AG10803 (cell line): ENCODE data around the gene FAM118A.
A peak's percentile ranks its signal among the peaks of the same experiment; 100 is the strongest.
"Not testable (repeated sequence)": the region's sequence is repeated elsewhere in the genome, so short reads cannot be mapped to it uniquely, and the experiment has no call there.

ENCODE experiments used
- DNase-seq: peaks from one replicate; pipeline ENCODE4 v3.0.0; 2010; ENCODE audit warnings: low read depth
- H3K4me3 ChIP-seq: 2 replicates; pipeline ENCODE4 v1.5.1; 2011; ENCODE audit warnings: mild to moderate bottlenecking, low read length, control low read depth
- CTCF ChIP-seq: conservative IDR thresholded peaks from 2 replicates; pipeline ENCODE4 v1.5.1; 2011; ENCODE audit warnings: mild to moderate bottlenecking, low read length, control low read depth, inconsistent platforms

FAM118A gene

GRCh38 chr22:45322873-45323525, 13.3 kb downstream of the FAM118A start:
- TF ChIP-seq CTCF = no peak
- H3K4me3 ChIP-seq = no peak overlapping the region
- DNase-seq = no peak

GRCh38 chr22:45323695-45324094, 14.0 kb downstream of the FAM118A start:
- no peak for TF ChIP-seq CTCF
- no peak for DNase-seq
- H3K4me3 ChIP-seq = no peak overlapping the region

- TF ChIP-seq CTCF = no peak
- H3K4me3 ChIP-seq = no peak overlapping the region
- DNase-seq = no peak
These were observed 14.6 kb downstream of the FAM118A start for GRCh38 chr22:45324311-45324711.

DNA sequence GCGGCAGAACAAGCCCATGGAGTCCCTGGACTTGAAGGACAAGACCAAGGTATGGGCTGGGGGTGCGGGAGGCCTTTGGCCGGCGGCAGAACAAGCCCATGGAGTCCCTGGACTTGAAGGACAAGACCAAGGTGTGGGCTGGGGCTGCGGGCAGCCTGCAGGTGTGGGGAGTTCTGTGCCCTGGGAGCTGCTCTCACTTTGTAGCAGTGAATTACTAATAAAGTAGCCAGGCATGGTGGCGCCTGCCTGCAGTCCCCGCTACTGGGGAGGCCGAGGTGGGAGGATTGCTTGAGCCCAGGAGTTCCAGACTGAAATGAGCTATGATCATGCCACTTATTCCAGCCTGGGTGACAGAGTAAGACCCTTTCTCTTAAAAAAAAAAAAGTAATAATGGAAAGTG, 18.5 kb downstream of the FAM118A start:
- DNase-seq = not testable (repeated sequence)

DNA sequence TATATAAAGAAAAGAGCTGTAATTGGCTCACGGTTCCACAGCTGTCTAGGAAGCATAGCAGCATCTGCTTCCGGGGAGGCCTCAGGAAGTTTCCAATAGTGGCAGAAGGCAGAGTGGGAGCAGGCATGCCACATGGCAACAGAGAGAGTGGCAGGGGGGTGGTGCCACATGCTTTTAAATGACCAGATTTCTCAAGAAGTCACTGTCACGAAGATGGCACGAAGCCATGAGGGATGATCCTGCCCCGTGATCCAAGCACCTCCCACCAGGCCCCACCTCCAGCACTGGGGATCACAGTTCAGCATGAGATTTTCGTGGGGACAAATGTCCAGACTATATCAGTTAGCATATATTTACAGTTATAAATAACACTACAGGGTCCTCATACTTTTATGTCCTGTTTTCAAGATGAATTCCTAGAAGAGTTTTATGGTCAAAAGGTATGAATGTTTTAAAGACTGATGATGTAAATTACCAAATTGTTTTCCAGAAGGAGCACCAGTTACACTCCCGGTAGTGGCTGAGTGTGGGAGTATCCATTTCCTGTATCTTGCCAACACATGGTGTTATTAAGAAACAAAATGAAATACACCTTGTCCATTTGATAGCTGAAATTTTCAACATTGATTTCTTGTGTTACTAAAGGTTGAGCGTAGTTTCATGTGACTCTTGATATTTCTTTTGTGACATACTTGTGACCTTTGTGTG, 19.2 kb downstream of the FAM118A start:
- no peak overlapping the region for H3K4me3 ChIP-seq
- TF ChIP-seq CTCF = no peak
- DNase-seq = peak; percentile 31

More for the DNA sequence above, 18.5 kb downstream of the FAM118A start:
- H3K4me3 ChIP-seq = not testable (repeated sequence)

GRCh38 chr22:45329530-45329936, 19.8 kb downstream of the FAM118A start:
- no peak overlapping the region for H3K4me3 ChIP-seq
- DNase-seq = peak; percentile 23
- no peak for TF ChIP-seq CTCF

- H3K4me3 ChIP-seq = no peak overlapping the region
- no peak for TF ChIP-seq CTCF
- no peak for DNase-seq
These were observed 20.8 kb downstream of the FAM118A start for GRCh38 chr22:45330548-45330947.
